GM18520 (cell line): ENCODE results near the gene TGM3.

ENCODE experiments used
- ATAC-seq: cut with Tn5 transposase; IDR thresholded peaks from one replicate; pipeline ENCODE4 v1.9.1; 2021; ENCODE audit not compliant: unreplicated experiment

Gene TGM3

DNA sequence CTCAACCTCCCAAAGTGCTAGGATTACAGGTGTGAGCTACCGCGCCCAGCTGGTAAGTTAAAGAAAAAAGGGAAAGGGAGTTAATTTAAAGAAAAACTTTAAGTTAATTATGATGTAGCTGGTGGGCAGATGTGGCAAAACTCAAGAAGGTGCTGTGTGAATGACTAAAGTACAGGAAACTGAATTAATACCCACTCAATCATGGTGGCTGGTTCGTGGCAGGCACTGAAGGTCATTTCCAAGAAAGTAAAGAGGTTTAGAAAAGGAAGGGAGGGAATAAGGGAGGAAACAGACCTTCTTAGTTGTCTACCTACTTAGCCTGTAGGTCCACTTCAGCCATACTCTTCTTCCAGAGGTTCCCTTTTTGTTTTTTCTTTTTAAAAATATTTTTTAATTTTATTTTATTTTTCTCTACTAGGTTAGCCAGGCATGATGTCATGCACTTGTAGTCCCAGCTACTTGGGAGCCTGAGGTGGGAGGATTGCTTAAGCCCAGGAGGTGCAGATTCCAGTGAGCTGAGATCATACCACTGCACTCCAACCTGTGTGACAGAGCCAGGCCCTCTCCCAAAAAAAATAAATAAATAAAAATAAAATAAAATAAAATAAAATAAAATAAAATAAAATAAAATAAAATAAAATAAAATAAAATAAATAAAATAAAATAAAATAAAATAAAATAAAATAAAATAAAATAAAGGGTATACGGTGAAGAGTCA lies 11.9 kb upstream of the TGM3 start:
- ATAC-seq, result no peak

DNA sequence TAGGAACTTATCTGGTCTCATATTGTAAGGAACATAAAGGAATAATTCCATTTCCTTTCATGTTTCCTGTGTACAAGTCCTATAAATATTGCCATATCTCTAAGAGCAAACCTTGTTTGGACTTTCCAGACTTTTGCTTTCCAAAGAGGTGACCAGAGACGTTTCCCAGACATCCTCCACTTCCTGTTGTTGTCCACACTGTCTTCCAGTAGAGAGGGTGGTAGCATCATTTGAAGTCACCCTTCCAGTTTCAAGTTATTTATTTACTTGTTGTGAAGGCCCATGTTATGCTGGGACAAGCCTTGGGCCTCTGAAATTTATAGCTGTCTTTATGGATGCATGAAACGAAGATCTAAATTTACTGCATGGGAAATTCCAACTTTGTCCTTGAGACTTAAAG lies 10.6 kb upstream of the TGM3 start:
- ATAC-seq, result no peak

DNA sequence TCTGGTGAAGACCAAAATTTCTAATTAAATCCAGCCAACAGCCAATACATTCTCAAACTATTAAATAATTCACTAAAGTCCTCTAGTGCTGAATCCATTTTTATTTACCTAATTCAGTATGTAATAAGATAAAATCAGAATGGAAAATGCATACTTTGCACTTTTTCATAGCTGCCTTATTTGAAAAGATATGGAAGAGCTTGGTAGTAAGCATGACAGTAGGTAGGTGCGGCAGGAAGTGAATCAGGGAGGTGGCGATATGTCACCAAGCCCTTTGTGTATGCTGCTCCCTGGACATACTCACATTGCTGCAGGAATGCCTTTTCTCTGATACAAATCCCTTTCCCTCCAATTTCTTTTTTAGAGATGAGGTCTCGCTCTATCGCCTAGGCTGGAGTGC lies 10.2 kb upstream of the TGM3 start:
- ATAC-seq, result no peak

DNA sequence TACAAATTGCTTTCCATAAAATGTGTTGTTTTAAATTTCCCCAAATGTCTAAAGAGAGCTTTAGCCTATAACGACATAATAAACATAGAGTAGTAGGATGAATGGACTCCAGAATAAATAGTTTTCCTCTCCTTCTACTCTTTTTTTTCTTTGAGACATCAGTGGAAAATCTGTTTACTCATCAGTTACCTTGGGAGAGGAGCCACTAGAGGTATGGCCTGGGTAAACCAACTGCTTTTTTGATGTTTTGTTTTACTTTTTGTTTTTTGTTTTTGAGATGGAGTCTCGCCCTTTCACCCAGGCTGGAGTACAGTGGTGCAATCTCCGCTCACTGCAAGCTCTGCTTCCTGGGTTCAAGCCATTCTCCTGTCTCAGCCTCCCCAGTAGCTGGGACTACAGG lies 8.3 kb upstream of the TGM3 start:
- no peak for ATAC-seq

DNA sequence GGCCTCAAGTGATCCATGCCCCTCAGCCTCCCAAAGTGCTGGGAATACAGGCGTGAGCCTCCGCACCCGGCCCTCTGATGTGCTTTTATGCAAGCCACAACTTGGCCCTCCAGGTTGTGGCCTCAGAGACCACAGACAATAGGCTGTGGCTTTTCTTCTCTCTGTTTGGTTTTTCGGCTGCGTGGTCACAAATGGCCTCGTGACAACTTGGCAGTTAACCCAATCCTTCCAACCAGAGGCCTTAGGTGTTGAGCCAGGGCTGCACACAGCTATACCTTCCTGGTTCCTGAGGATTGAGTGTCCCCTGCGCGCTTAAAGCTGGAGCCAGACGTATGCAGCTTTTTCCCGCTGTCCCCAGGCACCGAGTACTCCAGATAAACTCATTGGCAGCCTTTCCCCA lies 6.3 kb upstream of the TGM3 start:
- no peak for ATAC-seq

DNA sequence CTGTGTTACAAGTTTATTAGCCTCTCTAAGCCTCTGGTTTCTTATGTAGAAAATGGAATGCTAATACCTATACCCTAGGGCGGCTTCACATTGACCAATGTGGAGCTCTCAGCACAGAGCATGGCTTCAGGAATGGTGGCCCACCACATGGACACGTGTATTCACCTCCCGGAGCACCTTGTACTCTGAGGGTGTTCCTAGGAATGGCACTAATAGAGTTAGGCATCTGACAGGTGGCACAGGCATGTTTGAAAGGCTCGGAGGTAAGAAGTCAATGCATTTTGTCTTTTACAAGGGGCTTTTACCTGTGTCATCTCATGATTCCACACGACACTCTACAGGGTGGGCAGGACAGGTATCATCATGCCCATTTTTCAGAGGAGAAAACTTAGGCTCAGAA lies 5.3 kb upstream of the TGM3 start:
- ATAC-seq, result no peak

DNA sequence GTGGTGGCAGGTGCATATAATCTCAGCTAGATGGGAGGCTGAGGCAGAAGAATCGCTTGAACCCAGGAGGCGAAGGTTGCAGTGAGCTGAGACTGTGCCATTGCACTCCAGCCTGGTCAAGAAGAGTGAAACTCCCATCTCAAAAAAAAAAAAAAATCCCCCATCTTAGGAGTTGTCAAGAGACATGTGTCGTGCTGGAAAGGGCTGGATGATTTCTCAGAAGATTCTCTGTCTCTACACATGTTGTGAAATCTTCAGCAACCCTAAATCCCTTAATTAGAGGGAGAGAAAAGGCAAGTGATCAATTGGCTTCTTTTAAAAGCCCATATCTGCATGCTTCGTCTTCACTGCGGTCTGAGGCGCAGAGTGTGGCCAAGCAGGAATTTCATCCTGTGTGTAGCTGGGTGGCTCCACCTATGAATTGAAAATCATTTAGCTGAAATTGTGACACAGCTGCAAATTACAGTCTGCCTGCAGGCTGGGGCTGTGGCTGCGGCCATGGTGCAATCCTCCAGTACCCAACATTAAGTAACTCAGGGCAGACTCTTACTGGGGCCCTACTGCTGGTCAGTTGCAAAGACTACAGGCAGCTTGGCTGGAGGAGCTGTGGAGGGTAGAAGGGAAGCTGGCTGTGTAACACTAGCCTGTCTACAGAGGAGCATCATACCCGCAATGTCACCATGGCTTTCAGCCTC lies 3.2 kb upstream of the TGM3 start:
- ATAC-seq, result no peak

DNA sequence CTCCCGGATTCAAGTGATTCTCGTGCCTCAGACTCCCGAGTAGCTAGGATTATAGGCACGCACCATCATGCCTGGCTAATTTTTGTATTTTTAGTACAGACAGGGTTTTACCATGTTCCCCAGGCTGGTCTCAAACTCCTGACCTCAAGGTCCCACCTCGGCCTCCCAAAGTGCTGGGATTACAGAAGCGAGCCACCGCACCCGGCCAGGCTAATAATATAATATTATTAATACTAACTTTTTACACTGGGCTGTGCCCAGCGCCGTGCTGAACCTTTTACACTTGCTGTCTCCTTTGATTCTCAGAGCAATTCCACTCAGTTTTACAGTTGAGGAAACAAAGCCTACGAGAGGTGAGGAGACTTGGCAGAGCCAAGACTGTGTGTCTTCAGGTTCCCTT lies 2.3 kb upstream of the TGM3 start:
- ATAC-seq, result no peak

DNA sequence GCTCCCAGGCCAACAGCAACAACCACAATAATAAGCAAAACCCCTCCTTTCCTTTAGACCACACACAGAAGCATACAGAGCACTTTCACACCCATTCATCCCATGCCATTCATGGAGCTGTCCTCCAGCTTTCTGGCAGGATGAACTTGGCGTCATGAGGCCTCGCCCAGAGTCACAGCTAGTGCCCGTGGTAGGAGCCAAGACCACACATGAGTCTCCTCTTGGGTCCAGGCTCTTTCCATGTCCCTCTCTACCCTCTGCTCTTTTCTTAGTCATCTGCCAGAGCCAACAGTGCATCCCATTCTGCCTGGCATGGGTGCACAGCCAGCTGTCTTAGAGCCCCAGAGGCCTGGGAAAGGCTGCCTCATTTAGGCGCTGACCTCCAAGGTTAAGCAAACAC lies 1.8 kb upstream of the TGM3 start:
- ATAC-seq, result no peak

DNA sequence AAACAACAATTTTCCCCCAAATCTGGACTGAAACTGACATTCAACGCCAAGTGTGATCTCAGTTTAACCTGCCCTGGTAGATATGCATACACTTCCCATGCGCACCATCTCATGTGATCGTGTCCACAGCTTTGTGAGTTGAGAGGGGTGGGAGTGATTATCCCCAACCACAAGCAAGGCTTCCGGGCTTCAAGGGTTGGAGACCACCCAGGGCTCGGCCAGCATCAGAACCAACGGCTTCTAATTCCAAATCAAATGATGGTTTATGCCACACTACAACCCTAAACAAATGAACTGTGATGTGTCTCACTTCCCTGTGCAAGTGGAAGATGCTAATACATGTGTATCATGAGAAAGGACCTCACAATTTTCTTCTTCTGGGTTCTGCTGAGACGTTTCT lies 515 bp upstream of the TGM3 start:
- no peak for ATAC-seq

DNA sequence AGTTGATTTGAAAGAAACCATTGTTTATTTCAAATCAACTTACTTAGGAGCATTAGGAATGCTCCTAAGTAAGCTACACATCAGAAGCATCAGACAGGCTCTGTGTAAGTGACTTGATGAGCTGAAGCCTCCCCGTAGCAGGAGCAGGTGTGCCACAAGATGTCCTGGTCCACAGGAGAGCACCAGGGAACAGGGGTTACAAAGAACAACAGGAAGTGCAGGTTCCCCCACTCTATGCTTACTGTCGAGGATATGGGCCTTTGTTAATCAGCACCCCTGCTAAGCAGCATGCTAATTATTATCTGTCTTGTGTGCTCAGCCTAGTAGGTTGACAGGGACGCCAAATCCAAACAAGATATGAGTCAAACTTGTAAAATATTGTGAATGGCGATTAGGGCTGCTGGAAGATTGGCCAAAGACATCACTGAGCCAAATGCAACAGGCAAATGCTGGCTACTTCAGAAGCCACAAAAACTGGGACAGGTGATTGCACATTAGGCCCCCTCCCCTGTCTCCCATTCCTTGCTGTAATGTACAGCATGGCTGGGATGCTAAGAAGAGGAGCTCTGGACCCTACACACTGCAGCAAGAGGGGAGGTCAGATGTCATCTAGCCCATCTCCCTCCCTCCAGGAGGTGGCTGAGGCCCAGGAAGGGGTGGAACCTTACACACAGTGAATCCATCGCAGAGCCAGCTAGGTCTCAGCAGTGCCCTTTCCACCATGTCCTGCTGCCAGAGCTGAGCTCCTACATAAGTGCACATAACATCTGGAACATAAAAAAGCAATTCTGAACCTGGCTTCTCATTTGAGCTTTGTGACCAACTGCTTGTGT lies 939 bp downstream of the TGM3 start:
- no peak for ATAC-seq

DNA sequence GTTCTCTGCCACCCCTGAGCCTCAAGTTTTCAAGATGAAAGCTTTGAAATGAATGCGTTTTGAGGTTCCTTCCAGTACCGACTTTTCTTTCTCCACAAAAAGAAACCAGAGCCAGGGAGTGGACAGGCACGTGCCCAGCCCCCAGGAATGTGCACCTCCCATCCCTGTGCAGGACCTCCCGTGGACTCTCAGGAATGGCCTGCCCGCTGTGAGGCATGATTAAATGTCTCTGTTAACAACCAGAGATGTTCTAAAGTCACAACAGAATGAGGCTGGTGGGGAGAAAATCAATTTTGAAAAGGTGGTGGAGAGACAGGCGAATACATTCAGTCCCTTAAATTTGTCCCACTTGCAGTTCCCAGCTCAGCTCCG lies 1.5 kb downstream of the TGM3 start:
- no peak for ATAC-seq

DNA sequence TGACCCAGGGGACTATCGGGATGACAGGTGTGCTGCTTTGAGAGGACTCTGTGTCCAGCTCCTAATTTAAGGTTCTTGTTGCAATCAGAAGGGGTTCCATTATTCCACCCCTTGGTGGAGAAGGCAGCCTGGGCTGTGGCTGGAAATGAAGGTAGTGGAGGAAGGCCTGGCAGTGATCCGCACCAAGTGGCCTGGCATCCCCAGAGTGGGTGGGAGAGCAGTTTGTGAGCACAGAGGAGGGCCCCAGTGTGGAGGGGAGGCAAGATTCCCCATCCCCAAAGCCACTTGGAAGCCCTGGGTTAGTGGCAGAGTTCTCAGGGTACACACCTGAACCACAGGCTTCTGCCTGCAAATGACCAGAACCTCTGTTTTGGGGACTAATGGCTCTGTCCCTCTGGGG lies 2.3 kb downstream of the TGM3 start:
- ATAC-seq, result no peak

DNA sequence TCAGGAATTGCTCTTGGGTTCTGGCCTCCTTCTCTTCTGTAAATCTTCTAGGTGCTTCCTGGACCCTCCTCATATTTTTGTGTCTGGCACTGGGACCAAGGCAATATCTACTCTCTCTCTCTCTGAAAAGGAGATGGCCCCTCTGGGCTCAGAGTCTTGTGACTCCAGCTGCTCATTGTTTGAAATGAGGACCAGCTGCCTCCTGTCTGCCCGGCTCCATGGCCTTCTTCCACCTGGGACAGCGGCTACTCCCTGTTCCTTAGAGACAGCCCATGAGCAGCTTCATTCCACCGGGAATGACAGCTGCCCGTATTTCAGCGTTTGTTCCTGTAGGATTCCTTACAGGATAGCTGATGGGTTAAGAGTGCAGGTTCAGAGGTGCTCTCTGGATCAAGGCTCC lies 2.9 kb downstream of the TGM3 start:
- ATAC-seq, result no peak

DNA sequence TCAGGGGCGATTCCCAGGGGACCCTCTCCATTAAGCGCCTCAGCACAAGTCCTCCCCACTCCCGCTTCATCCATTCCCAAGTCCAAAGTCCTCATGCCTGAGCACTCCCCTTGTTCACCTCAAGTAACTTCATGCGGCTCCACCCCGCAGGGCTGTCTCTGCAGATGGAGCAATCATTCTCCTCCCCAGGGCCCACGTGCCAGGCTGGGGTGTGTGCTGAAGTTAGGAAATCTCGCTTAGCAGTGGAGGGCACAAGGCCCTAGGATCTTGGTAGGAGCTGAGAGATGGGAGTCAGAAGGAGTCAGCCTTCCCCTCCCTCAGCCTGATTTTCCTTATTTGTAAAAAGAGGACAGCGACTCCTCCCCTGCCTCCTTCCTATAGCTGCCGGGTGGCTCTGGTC lies 3.5 kb downstream of the TGM3 start:
- ATAC-seq, result no peak

DNA sequence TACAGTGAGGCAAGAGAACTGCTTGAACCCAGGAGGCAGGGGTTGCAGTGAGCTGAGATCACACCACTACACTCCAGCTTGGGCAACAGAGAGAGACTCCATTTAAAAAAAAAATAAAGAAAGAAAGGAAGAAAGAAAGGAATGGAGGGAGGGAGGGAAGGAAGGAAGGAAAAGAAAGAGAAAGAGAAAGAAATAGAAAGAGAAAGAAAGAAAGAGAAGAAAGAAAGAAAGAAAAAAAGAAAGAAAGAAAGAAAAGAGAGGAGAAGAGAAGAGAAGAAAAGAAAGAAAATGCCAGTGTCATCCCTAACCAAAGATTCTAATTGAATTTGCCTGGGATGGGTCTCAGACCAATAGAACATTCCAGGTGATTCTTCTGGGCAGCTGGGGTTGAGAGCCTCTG lies 4.2 kb downstream of the TGM3 start:
- no peak for ATAC-seq

DNA sequence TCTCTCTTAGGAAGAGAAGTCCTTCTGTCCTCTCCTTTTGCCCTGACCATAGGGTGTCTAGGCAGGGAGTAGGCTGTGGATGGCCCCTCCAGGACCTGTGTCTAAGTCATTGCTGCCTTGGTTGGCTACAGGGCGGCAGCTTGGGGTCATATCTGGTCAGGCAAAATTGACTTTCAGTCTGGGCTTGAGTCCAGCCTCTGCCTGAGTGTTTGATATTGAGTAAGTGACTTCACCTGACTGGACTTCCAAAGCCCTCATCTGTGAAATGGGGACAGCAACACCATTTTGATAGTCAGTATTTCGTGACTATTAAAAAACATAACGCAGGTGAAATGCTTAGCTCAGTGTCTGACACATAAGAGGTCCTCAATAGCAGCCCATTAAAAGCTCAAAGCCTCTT lies 4.6 kb downstream of the TGM3 start:
- no peak for ATAC-seq

DNA sequence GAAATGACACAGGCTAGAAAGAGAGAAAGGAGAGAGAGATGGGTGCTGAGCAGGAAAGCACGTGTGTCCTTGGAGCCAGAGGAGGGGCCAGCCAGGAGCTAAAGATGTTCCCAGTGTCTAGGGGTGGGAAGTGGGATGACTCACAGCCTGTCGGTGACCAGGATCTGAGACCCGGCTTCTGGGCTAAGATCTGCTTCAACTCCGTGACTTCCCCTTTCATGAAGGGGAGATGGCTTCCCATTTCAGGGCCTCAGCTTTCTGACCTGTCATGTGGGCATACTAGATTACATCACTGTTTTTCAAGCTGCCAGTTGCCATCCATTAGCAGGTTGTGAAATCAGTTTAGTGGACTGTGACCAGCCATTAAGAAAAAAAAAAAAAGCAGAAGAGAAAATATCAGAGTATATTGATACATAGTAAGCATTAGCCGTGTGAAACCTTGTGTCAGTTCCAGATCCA lies 5.4 kb downstream of the TGM3 start:
- peak; percentile 84 for ATAC-seq

DNA sequence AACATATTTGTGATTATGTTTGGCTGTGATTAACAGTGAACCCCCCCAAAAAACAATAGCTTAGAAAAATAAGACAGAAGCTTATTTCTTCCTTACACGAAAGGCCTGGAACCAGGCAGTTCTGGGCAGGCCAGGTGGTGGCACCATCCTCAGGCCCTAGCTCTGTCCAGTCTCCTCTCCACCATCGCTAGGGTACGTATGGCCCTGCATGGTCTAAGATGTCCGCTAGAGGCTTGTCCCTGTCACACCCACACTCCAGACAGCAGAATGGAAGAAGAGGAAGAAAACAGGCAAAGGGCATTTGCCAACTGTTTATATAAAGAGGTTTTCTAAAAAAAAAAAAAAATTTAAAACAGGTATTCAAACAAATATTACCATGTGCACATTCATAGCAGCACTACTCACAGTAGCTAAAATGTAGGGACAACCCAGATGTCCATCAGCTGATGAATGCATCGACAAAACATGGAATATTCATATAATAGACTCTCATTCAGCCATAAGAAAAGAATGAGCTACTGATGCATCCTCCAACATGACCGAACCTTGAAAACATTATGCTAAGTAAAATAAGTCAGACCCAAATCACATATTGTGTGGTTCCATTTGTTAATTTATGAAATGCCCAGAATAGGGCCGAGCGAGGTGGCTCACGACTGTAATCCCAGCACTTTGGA lies 6.7 kb downstream of the TGM3 start:
- ATAC-seq, result no peak

DNA sequence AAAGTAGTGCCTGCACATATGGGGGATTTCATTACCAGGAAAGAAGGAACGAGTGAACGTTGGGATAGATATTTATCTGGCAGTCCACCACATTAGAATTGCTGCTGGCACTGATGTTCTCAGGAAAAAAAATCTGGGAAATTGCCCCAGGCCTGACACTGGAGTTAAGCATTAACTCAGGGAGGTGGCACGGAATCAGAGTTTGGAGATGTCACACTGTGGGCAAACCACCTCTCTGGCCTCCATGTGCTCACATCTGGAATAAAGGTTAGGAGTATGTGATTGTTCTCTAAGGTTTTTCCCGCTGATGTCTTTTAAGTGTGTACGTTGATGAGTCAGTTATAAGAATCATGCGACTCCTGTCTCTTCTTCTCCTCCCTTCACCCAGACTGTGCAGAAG lies 7.9 kb downstream of the TGM3 start:
- ATAC-seq, result no peak

DNA sequence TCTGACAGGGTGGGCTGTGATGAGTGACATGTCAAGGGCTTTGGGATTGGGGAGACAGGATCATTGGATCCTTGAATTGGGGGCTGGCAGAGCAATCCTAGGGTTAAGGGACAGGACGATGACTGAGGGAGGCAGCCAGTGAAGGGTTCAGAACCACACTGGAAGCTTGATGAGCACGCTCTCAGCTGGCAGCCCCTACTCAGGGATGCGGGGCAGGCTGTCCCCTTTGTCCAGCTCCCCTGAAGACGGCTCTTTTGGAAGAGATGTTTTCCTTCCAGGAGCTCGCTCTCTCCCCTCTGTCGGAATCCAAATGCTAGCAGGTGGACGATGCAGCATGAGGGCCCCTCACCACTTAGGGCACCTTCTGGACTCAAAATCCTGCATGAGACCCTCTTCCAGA lies 8.4 kb downstream of the TGM3 start:
- ATAC-seq, result no peak

DNA sequence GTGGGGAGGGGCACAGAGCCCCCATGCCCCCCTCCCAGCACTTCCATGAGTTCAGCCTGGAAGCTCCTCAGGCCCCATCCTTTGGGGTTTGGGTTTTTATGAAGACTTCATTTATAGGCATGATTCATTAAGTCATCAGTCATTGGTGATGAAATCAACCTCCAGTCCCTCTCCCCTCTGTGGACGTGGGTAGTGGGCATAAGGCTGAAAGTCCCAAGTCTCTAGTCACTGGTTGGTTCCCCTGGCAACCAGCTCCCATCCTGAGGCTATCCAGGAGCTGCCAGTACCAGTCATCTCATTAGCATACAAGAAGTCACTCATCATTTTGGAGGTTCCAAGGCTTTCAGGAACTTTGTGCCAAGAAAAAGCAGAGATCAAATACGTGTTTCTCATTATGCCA lies 9.2 kb downstream of the TGM3 start:
- no peak for ATAC-seq
